ENCODE data around the gene METTL1. TPM values are rescaled to one million over a fixed set of nuclear protein-coding genes. Genes with fewer than 3 reads are reported as not detected.
"Not testable (repeated sequence)": the region's sequence is repeated elsewhere in the genome, so short reads cannot be mapped to it uniquely, and the experiment has no call there.

Gene METTL1
- total RNA-seq, 1 donor from 2014 or later, result 5.8 TPM

GRCh38 chr12:57724936-57725740 is 46.8 kb downstream of the METTL1 start:
- DNase-seq (ENCODE audit: low read depth) (no peak), FAIRE-seq (no peak)
- Histone ChIP-seq H3K4me3 (ENCODE audit: low read depth, low read length) (no peak overlapping the region), H3K27me3 (ENCODE audit: control insufficient read depth, insufficient read depth, low read length) (peaks cover 2% of the 10 kb centered on the region), H3K36me3 (ENCODE audit: control insufficient read depth, insufficient read depth, low read length) (peaks cover 3% of the 10 kb centered on the region)
- no peak for TF ChIP-seq CTCF (IDR thresholded peaks at IDR 0.05; ENCODE audit: insufficient read depth, low read length, severe bottlenecking)

- H3K4me3 ChIP-seq (ENCODE audit: low read depth, low read length), result no peak overlapping the region
- FAIRE-seq (no peak), DNase-seq (ENCODE audit: low read depth) (no peak)
- peaks cover 3% of the 10 kb centered on the region for H3K36me3 ChIP-seq (ENCODE audit: control insufficient read depth, insufficient read depth, low read length)
- no peak for TF ChIP-seq CTCF (IDR thresholded peaks at IDR 0.05; ENCODE audit: insufficient read depth, low read length, severe bottlenecking)
- H3K27me3 ChIP-seq (ENCODE audit: control insufficient read depth, insufficient read depth, low read length), result peaks cover 1% of the 10 kb centered on the region
Measured at GRCh38 chr12:57724003-57724935, 47.6 kb downstream of the METTL1 start.

GRCh38 chr12:57723630-57723962 is 48.3 kb downstream of the METTL1 start:
- Histone ChIP-seq H3K27me3 (ENCODE audit: control insufficient read depth, insufficient read depth, low read length) (no peaks in the 10 kb centered on the region), H3K36me3 (ENCODE audit: control insufficient read depth, insufficient read depth, low read length) (peaks cover 5% of the 10 kb centered on the region), H3K4me3 (ENCODE audit: low read depth, low read length) (no peak overlapping the region)
- FAIRE-seq (no peak), DNase-seq (ENCODE audit: low read depth) (no peak)
- TF ChIP-seq CTCF (IDR thresholded peaks at IDR 0.05; ENCODE audit: insufficient read depth, low read length, severe bottlenecking), result no peak

- DNase-seq (ENCODE audit: low read depth), result no peak
- TF ChIP-seq CTCF (IDR thresholded peaks at IDR 0.05; ENCODE audit: insufficient read depth, low read length, severe bottlenecking), result no peak
- no peak for FAIRE-seq
Measured at GRCh38 chr12:57722716-57723629, 48.9 kb downstream of the METTL1 start.

GRCh38 chr12:57721846-57722608 is 49.9 kb downstream of the METTL1 start:
- not testable (repeated sequence) for FAIRE-seq; H3K27me3 ChIP-seq (ENCODE audit: control insufficient read depth, insufficient read depth, low read length); H3K36me3 ChIP-seq (ENCODE audit: control insufficient read depth, insufficient read depth, low read length); DNase-seq (ENCODE audit: low read depth); H3K4me3 ChIP-seq (ENCODE audit: low read depth, low read length)

More at GRCh38 chr12:57722716-57723629, 48.9 kb downstream of the METTL1 start:
- peaks cover 5% of the 10 kb centered on the region for H3K36me3 ChIP-seq (ENCODE audit: control insufficient read depth, insufficient read depth, low read length)
- no peaks in the 10 kb centered on the region for H3K27me3 ChIP-seq (ENCODE audit: control insufficient read depth, insufficient read depth, low read length)
- no peak overlapping the region for H3K4me3 ChIP-seq (ENCODE audit: low read depth, low read length)

Measured in bronchial epithelial cell (primary cell).